H9 (cell line): ENCODE measurements around the gene COL23A1. TPM values are rescaled to one million over a fixed set of nuclear protein-coding genes. Genes with fewer than 3 reads are reported as not detected.

Experiments
- DNase-seq: peaks from one replicate; pipeline ENCODE4 v3.0.0-alpha.2; 2017
- H2AFZ ChIP-seq: one replicate; pipeline ENCODE4 v1.6.1; 2013; ENCODE audit warnings: mild to moderate bottlenecking, low read length, control low read depth, moderate library complexity
- H2AK5ac ChIP-seq: 2 replicates; pipeline ENCODE4 v1.6.1; 2013; ENCODE audit warnings: low read length, control low read depth, mixed read lengths; ENCODE audit not compliant: insufficient read length
- H2BK120ac ChIP-seq: one replicate; pipeline ENCODE4 v1.6.1; 2013; ENCODE audit warnings: low read depth, mild to moderate bottlenecking, low read length, control low read depth, inconsistent platforms; ENCODE audit not compliant: poor library complexity, severe bottlenecking
- H2BK12ac ChIP-seq: 2 replicates; pipeline ENCODE4 v1.6.1; 2013; ENCODE audit warnings: low read length, control low read depth, mixed read lengths, low read depth; ENCODE audit not compliant: insufficient read length
- H2BK15ac ChIP-seq: 2 replicates; pipeline ENCODE4 v1.6.1; 2013; ENCODE audit warnings: low read depth, low read length, control low read depth
- H2BK20ac ChIP-seq: one replicate; pipeline ENCODE4 v1.6.1; 2013; ENCODE audit warnings: low read depth, mild to moderate bottlenecking, low read length, control low read depth, inconsistent platforms; ENCODE audit not compliant: poor library complexity, severe bottlenecking
- H2BK5ac ChIP-seq: 2 replicates; pipeline ENCODE4 v1.6.1; 2013; ENCODE audit warnings: low read length, control low read depth, mixed read lengths; ENCODE audit not compliant: insufficient read length
- H3K14ac ChIP-seq: 2 replicates; pipeline ENCODE4 v1.6.1; 2013; ENCODE audit warnings: low read length, control low read depth; ENCODE audit not compliant: insufficient read depth
- H3K18ac ChIP-seq: 2 replicates; pipeline ENCODE4 v1.6.1; 2013; ENCODE audit warnings: low read depth, mild to moderate bottlenecking, mixed read lengths, low read length, control low read depth; ENCODE audit not compliant: insufficient read length
- H3K23ac ChIP-seq: 2 replicates; pipeline ENCODE4 v1.6.1; 2013; ENCODE audit warnings: low read length, control low read depth, mixed read lengths, low read depth; ENCODE audit not compliant: insufficient read length
- H3K23me2 ChIP-seq: 2 replicates; pipeline ENCODE4 v1.6.1; 2013; ENCODE audit warnings: low read depth, mild to moderate bottlenecking, mixed read lengths, low read length, control low read depth; ENCODE audit not compliant: insufficient read length, poor library complexity, severe bottlenecking
- H3K27ac ChIP-seq: 2 replicates; pipeline ENCODE4 v1.5.1; 2013; ENCODE audit warnings: low read length, control low read depth, mixed read lengths, low read depth; ENCODE audit not compliant: insufficient read length
- H3K27me3 ChIP-seq: 2 replicates; pipeline ENCODE4 v1.6.1; 2013; ENCODE audit warnings: low read length, control low read depth, inconsistent platforms; ENCODE audit not compliant: insufficient read depth
- H3K4ac ChIP-seq: 2 replicates; pipeline ENCODE4 v1.6.1; 2013; ENCODE audit warnings: low read depth, mild to moderate bottlenecking, control low read depth, inconsistent platforms, low read length, moderate library complexity
- H3K4me1 ChIP-seq: 2 replicates; pipeline ENCODE4 v1.6.1; 2013; ENCODE audit warnings: low read length, control low read depth, inconsistent platforms; ENCODE audit not compliant: insufficient read depth
- H3K4me2 ChIP-seq: 2 replicates; pipeline ENCODE4 v1.6.1; 2013; ENCODE audit warnings: low read length, control low read depth, mixed read lengths; ENCODE audit not compliant: insufficient read length, insufficient read depth
- H3K56ac ChIP-seq: 2 replicates; pipeline ENCODE4 v1.6.1; 2013; ENCODE audit warnings: low read depth, mild to moderate bottlenecking, mixed read lengths, low read length, control low read depth; ENCODE audit not compliant: insufficient read length
- H3K79me1 ChIP-seq: 2 replicates; pipeline ENCODE4 v1.6.1; 2013; ENCODE audit warnings: low read depth, mild to moderate bottlenecking, moderate library complexity, low read length, control low read depth, inconsistent platforms; ENCODE audit not compliant: insufficient read depth, poor library complexity, severe bottlenecking
- H3K79me2 ChIP-seq: 2 replicates; pipeline ENCODE4 v1.6.1; 2013; ENCODE audit warnings: low read length, control low read depth, inconsistent platforms; ENCODE audit not compliant: insufficient read depth
- H3K9ac ChIP-seq: 2 replicates; pipeline ENCODE4 v1.6.1; 2013; ENCODE audit warnings: low read length, control low read depth, mixed read lengths; ENCODE audit not compliant: insufficient read length; ENCODE audit errors: extremely low read depth
- H3K9me3 ChIP-seq: one replicate; pipeline ENCODE4 v1.6.1; 2013; ENCODE audit warnings: low read depth, low read length, inconsistent platforms; ENCODE audit not compliant: control insufficient read depth
- H3T11ph ChIP-seq: one replicate; pipeline ENCODE4 v1.6.1; 2013; ENCODE audit warnings: mild to moderate bottlenecking, low read length, control low read depth, inconsistent platforms
- H4K20me1 ChIP-seq: one replicate; pipeline ENCODE4 v1.6.1; 2013; ENCODE audit not compliant: control insufficient read depth, insufficient read length, insufficient read depth
- H4K5ac ChIP-seq: 2 replicates; pipeline ENCODE4 v1.6.1; 2013; ENCODE audit warnings: low read depth, mild to moderate bottlenecking, mixed read lengths, low read length, control low read depth; ENCODE audit not compliant: insufficient read length
- H4K8ac ChIP-seq: replicated peaks from 2 replicates; pipeline ENCODE4 v1.6.1; 2013; ENCODE audit warnings: low read length, control low read depth, mixed read lengths, low read depth; ENCODE audit not compliant: insufficient read length
- H4K91ac ChIP-seq: 2 replicates; pipeline ENCODE4 v1.6.1; 2013; ENCODE audit warnings: low read depth, mild to moderate bottlenecking, moderate library complexity, mixed read lengths, low read length, control low read depth; ENCODE audit not compliant: insufficient read length
- H3K27ac Mint-ChIP-seq, 3 experiments: 2 replicates in 2 of 3; 3 replicates in 1 of 3; pipeline ENCODE4 v1.8.0; 2020 to 2021; ENCODE audit warnings: mixed read lengths in 3 of 3, mild to moderate bottlenecking in 1 of 3, moderate library complexity in 1 of 3
- H3K27me3 Mint-ChIP-seq: 2 replicates; pipeline ENCODE4 v1.8.0; 2021; ENCODE audit warnings: low read depth, mild to moderate bottlenecking, moderate library complexity, mixed read lengths
- H3K36me3 Mint-ChIP-seq, 3 experiments: 2 replicates in 2 of 3; 3 replicates in 1 of 3; pipeline ENCODE4 v1.8.0; 2020 to 2021; ENCODE audit warnings: low read depth in 3 of 3, mixed read lengths in 3 of 3; ENCODE audit not compliant: insufficient read depth in 1 of 3
- H3K4me1 Mint-ChIP-seq, 2 experiments: 2 replicates each; pipeline ENCODE4 v1.8.0; 2020; ENCODE audit warnings: mixed read lengths in 2 of 2
- H3K4me3 Mint-ChIP-seq, 2 experiments: 2 replicates in 1 of 2; 3 replicates in 1 of 2; pipeline ENCODE4 v1.8.0; 2020 to 2021; ENCODE audit warnings: mild to moderate bottlenecking in 2 of 2, mixed read lengths in 2 of 2, moderate library complexity in 1 of 2
- H3K9me3 Mint-ChIP-seq, 2 experiments: 2 replicates in 1 of 2; 3 replicates in 1 of 2; pipeline ENCODE4 v1.8.0; 2020; ENCODE audit warnings: mild to moderate bottlenecking in 2 of 2, mixed read lengths in 2 of 2, moderate library complexity in 1 of 2
- CTCF ChIP-seq: fragments of 200-600 bp; sonication (generic); conservative IDR thresholded peaks from 3 replicates; pipeline ENCODE4 v1.8.0; 2021; ENCODE audit warnings: antibody characterized with exemption, mild to moderate bottlenecking
- WGBS: extraction: QIAGEN DNeasy Blood & Tissue Kit; methylation state at CpG from one replicate; pipeline ENCODE4 v1.1.7; 2013; ENCODE audit warnings: missing lambda C conversion rate, low lambda C conversion rate, mixed read lengths; ENCODE audit not compliant: insufficient read length; ENCODE audit errors: extremely low coverage; 5-methylcytosine and 5-hydroxymethylcytosine counted together
- total RNA-seq: library from RNA; stranded (reverse); gene quantifications from 2 replicates; pipeline ENCODE4 v1.2.1, GENCODE V29; 2021

COL23A1 gene
- total RNA-seq, 1 experiment from 2014 or later, result 2.6 TPM

- no peak overlapping the region for H3K27ac Mint-ChIP-seq
These were observed 7.9 kb downstream of the COL23A1 start for GRCh38 chr5:178582291-178582690.

More at GRCh38 chr5:178582291-178582690, 7.9 kb downstream of the COL23A1 start:
- H2AFZ ChIP-seq, result no peak overlapping the region
- DNase-seq, result no peak
- H4K5ac ChIP-seq, result no peak overlapping the region
- H2BK20ac ChIP-seq, result no peak overlapping the region
- H3K79me2 ChIP-seq, result no peaks in the 10 kb centered on the region
- no peak overlapping the region for H3K14ac ChIP-seq
- H3K18ac ChIP-seq, result no peak overlapping the region
- no peaks in the 10 kb centered on the region for H3K4me1 ChIP-seq
- WGBS, result no CpG with 5 or more reads among the region's 13 CpGs
- H2BK12ac ChIP-seq, result no peak overlapping the region
- no peak overlapping the region for H2BK5ac ChIP-seq
- H4K20me1 ChIP-seq, result no peaks in the 10 kb centered on the region
- no peak overlapping the region for H2BK120ac ChIP-seq
- H2AK5ac ChIP-seq, result no peak overlapping the region
- H3K36me3 Mint-ChIP-seq, result peaks cover 0 to 5% (median 0%) of the 10 kb centered on the region in 3 experiments; a peak in 2 of 7 replicates
- no peak overlapping the region for H3K56ac ChIP-seq
- H3K27me3 Mint-ChIP-seq, result peaks cover 33% of the 10 kb centered on the region
- H4K91ac ChIP-seq, result no peak overlapping the region
- TF ChIP-seq CTCF, result no peak
- no peak overlapping the region for H3K9ac ChIP-seq
- no peak overlapping the region for H4K8ac ChIP-seq
- no peak overlapping the region for H3K27ac ChIP-seq
- H3K79me1 ChIP-seq, result no peaks in the 10 kb centered on the region
- H2BK15ac ChIP-seq, result no peak overlapping the region
- no peak overlapping the region for H3K4ac ChIP-seq
- H3K4me1 Mint-ChIP-seq, result peaks cover 0 to 6% of the 10 kb centered on the region in 2 experiments; a peak in 2 of 4 replicates
- no peaks in the 10 kb centered on the region for H3K9me3 Mint-ChIP-seq
- no peak overlapping the region for H3K4me2 ChIP-seq
- no peak overlapping the region for H3T11ph ChIP-seq
- peaks cover under 1% of the 10 kb centered on the region for H3K23me2 ChIP-seq
- H3K9me3 ChIP-seq, result no peaks in the 10 kb centered on the region
- no peak overlapping the region for H3K23ac ChIP-seq
- H3K4me3 Mint-ChIP-seq, result no peak overlapping the region
- H3K27me3 ChIP-seq, result no peaks in the 10 kb centered on the region
